ENCODE measurements around the gene ITGA11. TPM values are rescaled to one million over a fixed set of nuclear protein-coding genes. Genes with fewer than 3 reads are reported as not detected.

The ITGA11 gene
- total RNA-seq, 2 experiments from 2014 or later = under 0.01 TPM; not detected in 1

- no TSS peak for BruUV-seq (replicated peaks)
- CTCF ChIA-PET (ENCODE audit: unreplicated experiment) = no interaction called here
- H4K20me1 ChIP-seq (ENCODE audit: insufficient read depth, low read length) = no peaks in the 10 kb centered on the region
Observed at GRCh38 chr15:68396068-68396467, 35.9 kb downstream of the ITGA11 start.

DNA sequence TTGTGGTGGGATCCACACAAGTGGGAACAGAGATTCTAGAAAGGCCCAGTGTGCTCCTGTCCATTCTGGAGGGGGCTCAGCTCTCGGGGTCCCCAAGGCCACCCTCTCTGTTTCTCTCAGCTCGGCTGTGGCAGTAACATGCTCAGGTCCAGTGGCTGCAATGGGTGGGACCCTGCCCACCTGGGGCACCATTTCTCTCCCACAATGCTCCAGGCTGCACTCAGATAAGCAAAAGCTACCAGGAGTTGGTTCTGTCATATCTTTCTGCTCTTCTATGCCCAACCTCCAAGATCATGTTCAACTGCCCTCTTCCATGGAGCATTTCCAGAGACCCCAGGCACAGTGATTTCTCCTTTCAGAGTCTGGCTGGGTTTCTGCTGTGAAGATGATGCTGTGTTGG, 40.8 kb downstream of the ITGA11 start:
- Histone ChIP-seq H3K27ac (ENCODE audit: low read depth, low read length, poor library complexity, severe bottlenecking) (no peak overlapping the region), H3K9me2 (ENCODE audit: insufficient read depth, low read length) (no peaks in the 10 kb centered on the region), H3K36me3 (ENCODE audit: insufficient read depth, low read length) (no peaks in the 10 kb centered on the region), H3K4me3 (ENCODE audit: low read depth, low read length, poor library complexity, severe bottlenecking) (no peak overlapping the region), H2AFZ (ENCODE audit: low read length) (no peak overlapping the region), H3K4me1 (ENCODE audit: insufficient read depth, low read length, poor library complexity, severe bottlenecking) (no peaks in the 10 kb centered on the region), H3K4me2 (ENCODE audit: low read length) (no peak overlapping the region), H4K20me1 (ENCODE audit: insufficient read depth, low read length) (no peaks in the 10 kb centered on the region), H3K79me2 (ENCODE audit: insufficient read depth, low read depth, low read length) (no peaks in the 10 kb centered on the region), H3K9me3 (ENCODE audit: low read length) (no peaks in the 10 kb centered on the region)
- ChIA-PET POLR2A (no interaction called here), CTCF (ENCODE audit: unreplicated experiment) (no interaction called here)
- intact Hi-C loops (cut with micrococcal nuclease; ENCODE audit: unreplicated experiment) = no loop called here
- TF ChIP-seq EZH2phosphoT487 (IDR thresholded peaks at IDR 0.05; ENCODE audit: borderline replicate concordance, low read depth, low read length) (no peak), CTCF (conservative IDR thresholded peaks at IDR 0.05; ENCODE audit: low read length) (no peak)
- no TSS peak for BruUV-seq (replicated peaks)
- no peak for DNase-seq (ENCODE audit: low spot score)

More at GRCh38 chr15:68396068-68396467, 35.9 kb downstream of the ITGA11 start:
- no peaks in the 10 kb centered on the region for H3K9me3 ChIP-seq (ENCODE audit: low read length)
- no peaks in the 10 kb centered on the region for H3K79me2 ChIP-seq (ENCODE audit: insufficient read depth, low read depth, low read length)
- no peak overlapping the region for H2AFZ ChIP-seq (ENCODE audit: low read length)
- H3K4me1 ChIP-seq (ENCODE audit: insufficient read depth, low read length, poor library complexity, severe bottlenecking) = no peaks in the 10 kb centered on the region
- intact Hi-C loops (cut with micrococcal nuclease; ENCODE audit: unreplicated experiment) = no loop called here
- no peak for DNase-seq (ENCODE audit: low spot score)
- TF ChIP-seq EZH2phosphoT487 (IDR thresholded peaks at IDR 0.05; ENCODE audit: borderline replicate concordance, low read depth, low read length) (no peak), CTCF (conservative IDR thresholded peaks at IDR 0.05; ENCODE audit: low read length) (no peak)
- H3K9me2 ChIP-seq (ENCODE audit: insufficient read depth, low read length) = no peaks in the 10 kb centered on the region
- H3K27ac ChIP-seq (ENCODE audit: low read depth, low read length, poor library complexity, severe bottlenecking) = no peak overlapping the region
- H3K4me3 ChIP-seq (ENCODE audit: low read depth, low read length, poor library complexity, severe bottlenecking) = no peak overlapping the region
- H3K36me3 ChIP-seq (ENCODE audit: insufficient read depth, low read length) = no peaks in the 10 kb centered on the region
- H3K4me2 ChIP-seq (ENCODE audit: low read length) = no peak overlapping the region
- POLR2A ChIA-PET = interaction anchor here (0.6 kb wide), 1 partner anchor 294 kb away, joined by 4 read pairs; no protein-coding TSS in a partner anchor

- H3K4me2 ChIP-seq (ENCODE audit: low read length) = no peak overlapping the region
- intact Hi-C loops (cut with micrococcal nuclease; ENCODE audit: unreplicated experiment) = no loop called here
- no peaks in the 10 kb centered on the region for H3K4me1 ChIP-seq (ENCODE audit: insufficient read depth, low read length, poor library complexity, severe bottlenecking)
- no peak for DNase-seq (ENCODE audit: low spot score)
- TF ChIP-seq EZH2phosphoT487 (IDR thresholded peaks at IDR 0.05; ENCODE audit: borderline replicate concordance, low read depth, low read length) (no peak), CTCF (conservative IDR thresholded peaks at IDR 0.05; ENCODE audit: low read length) (no peak)
- H3K36me3 ChIP-seq (ENCODE audit: insufficient read depth, low read length) = no peaks in the 10 kb centered on the region
- ChIA-PET CTCF (ENCODE audit: unreplicated experiment) (no interaction called here), POLR2A (no interaction called here)
- no peak overlapping the region for H3K27ac ChIP-seq (ENCODE audit: low read depth, low read length, poor library complexity, severe bottlenecking)
- no peaks in the 10 kb centered on the region for H3K79me2 ChIP-seq (ENCODE audit: insufficient read depth, low read depth, low read length)
- H3K9me2 ChIP-seq (ENCODE audit: insufficient read depth, low read length) = no peaks in the 10 kb centered on the region
- H3K4me3 ChIP-seq (ENCODE audit: low read depth, low read length, poor library complexity, severe bottlenecking) = no peak overlapping the region
- no peaks in the 10 kb centered on the region for H3K9me3 ChIP-seq (ENCODE audit: low read length)
- BruUV-seq (replicated peaks) = no TSS peak
- H4K20me1 ChIP-seq (ENCODE audit: insufficient read depth, low read length) = no peaks in the 10 kb centered on the region
- H2AFZ ChIP-seq (ENCODE audit: low read length) = no peak overlapping the region
Observed at GRCh38 chr15:68389936-68390817, 41.8 kb downstream of the ITGA11 start.
